Measurements from ENCODE around the gene SORCS3.

DNA sequence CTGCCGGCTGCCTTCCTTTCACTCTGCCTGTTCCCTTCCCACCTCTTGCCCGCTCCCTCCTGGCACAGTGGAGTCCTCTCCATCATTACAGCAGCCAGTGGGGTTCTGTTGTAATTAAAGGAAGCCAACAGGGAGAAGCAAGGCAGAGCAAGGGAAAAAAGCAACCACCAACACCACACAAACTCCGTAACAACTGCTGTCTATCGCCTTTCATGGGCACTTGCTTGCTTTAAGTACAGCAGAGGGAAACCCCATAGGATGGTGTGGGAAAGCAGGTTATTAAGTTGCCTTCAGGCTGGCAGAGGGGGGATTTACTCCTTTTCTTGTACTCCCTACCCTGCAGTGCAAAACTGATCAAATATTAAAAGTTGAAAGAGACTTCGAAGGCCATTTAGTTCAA lies 22.0 kb downstream of the SORCS3 start:
- TF ChIP-seq, protein P1, sequence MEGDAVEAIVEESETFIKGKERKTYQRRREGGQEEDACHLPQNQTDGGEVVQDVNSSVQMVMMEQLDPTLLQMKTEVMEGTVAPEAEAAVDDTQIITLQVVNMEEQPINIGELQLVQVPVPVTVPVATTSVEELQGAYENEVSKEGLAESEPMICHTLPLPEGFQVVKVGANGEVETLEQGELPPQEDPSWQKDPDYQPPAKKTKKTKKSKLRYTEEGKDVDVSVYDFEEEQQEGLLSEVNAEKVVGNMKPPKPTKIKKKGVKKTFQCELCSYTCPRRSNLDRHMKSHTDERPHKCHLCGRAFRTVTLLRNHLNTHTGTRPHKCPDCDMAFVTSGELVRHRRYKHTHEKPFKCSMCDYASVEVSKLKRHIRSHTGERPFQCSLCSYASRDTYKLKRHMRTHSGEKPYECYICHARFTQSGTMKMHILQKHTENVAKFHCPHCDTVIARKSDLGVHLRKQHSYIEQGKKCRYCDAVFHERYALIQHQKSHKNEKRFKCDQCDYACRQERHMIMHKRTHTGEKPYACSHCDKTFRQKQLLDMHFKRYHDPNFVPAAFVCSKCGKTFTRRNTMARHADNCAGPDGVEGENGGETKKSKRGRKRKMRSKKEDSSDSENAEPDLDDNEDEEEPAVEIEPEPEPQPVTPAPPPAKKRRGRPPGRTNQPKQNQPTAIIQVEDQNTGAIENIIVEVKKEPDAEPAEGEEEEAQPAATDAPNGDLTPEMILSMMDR (IDR thresholded peaks at IDR 0.05; ENCODE audit: low read depth, low read length, missing input control): no peak
- no peak for TF ChIP-seq RAD21 (IDR thresholded peaks at IDR 0.05)
- TF ChIP-seq, protein P2, sequence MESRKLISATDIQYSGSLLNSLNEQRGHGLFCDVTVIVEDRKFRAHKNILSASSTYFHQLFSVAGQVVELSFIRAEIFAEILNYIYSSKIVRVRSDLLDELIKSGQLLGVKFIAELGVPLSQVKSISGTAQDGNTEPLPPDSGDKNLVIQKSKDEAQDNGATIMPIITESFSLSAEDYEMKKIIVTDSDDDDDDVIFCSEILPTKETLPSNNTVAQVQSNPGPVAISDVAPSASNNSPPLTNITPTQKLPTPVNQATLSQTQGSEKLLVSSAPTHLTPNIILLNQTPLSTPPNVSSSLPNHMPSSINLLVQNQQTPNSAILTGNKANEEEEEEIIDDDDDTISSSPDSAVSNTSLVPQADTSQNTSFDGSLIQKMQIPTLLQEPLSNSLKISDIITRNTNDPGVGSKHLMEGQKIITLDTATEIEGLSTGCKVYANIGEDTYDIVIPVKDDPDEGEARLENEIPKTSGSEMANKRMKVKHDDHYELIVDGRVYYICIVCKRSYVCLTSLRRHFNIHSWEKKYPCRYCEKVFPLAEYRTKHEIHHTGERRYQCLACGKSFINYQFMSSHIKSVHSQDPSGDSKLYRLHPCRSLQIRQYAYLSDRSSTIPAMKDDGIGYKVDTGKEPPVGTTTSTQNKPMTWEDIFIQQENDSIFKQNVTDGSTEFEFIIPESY (IDR thresholded peaks at IDR 0.05): no peak
- TF ChIP-seq SP1 (IDR thresholded peaks at IDR 0.05): no peak
- TF ChIP-seq JUND (IDR thresholded peaks at IDR 0.05): no peak
- TF ChIP-seq, protein P3, sequence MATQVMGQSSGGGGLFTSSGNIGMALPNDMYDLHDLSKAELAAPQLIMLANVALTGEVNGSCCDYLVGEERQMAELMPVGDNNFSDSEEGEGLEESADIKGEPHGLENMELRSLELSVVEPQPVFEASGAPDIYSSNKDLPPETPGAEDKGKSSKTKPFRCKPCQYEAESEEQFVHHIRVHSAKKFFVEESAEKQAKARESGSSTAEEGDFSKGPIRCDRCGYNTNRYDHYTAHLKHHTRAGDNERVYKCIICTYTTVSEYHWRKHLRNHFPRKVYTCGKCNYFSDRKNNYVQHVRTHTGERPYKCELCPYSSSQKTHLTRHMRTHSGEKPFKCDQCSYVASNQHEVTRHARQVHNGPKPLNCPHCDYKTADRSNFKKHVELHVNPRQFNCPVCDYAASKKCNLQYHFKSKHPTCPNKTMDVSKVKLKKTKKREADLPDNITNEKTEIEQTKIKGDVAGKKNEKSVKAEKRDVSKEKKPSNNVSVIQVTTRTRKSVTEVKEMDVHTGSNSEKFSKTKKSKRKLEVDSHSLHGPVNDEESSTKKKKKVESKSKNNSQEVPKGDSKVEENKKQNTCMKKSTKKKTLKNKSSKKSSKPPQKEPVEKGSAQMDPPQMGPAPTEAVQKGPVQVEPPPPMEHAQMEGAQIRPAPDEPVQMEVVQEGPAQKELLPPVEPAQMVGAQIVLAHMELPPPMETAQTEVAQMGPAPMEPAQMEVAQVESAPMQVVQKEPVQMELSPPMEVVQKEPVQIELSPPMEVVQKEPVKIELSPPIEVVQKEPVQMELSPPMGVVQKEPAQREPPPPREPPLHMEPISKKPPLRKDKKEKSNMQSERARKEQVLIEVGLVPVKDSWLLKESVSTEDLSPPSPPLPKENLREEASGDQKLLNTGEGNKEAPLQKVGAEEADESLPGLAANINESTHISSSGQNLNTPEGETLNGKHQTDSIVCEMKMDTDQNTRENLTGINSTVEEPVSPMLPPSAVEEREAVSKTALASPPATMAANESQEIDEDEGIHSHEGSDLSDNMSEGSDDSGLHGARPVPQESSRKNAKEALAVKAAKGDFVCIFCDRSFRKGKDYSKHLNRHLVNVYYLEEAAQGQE (IDR thresholded peaks at IDR 0.05): no peak
- TF ChIP-seq, protein P4, sequence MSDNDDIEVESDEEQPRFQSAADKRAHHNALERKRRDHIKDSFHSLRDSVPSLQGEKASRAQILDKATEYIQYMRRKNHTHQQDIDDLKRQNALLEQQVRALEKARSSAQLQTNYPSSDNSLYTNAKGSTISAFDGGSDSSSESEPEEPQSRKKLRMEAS (IDR thresholded peaks at IDR 0.05): no peak
- TF ChIP-seq GABPA (IDR thresholded peaks at IDR 0.05 in 1 of 2, conservative IDR thresholded peaks at IDR 0.05 in 1 of 2): no peak
